ELR (cell line): Measurements from ENCODE around the gene RBMS3.
"Not testable (repeated sequence)": the region's sequence is repeated elsewhere in the genome, so short reads cannot be mapped to it uniquely, and the experiment has no call there.

Experiments used
- DNase-seq: peaks from one replicate; pipeline ENCODE4 v3.0.0-alpha.2; 2015; ENCODE audit warnings: low read depth

The RBMS3 gene

DNA sequence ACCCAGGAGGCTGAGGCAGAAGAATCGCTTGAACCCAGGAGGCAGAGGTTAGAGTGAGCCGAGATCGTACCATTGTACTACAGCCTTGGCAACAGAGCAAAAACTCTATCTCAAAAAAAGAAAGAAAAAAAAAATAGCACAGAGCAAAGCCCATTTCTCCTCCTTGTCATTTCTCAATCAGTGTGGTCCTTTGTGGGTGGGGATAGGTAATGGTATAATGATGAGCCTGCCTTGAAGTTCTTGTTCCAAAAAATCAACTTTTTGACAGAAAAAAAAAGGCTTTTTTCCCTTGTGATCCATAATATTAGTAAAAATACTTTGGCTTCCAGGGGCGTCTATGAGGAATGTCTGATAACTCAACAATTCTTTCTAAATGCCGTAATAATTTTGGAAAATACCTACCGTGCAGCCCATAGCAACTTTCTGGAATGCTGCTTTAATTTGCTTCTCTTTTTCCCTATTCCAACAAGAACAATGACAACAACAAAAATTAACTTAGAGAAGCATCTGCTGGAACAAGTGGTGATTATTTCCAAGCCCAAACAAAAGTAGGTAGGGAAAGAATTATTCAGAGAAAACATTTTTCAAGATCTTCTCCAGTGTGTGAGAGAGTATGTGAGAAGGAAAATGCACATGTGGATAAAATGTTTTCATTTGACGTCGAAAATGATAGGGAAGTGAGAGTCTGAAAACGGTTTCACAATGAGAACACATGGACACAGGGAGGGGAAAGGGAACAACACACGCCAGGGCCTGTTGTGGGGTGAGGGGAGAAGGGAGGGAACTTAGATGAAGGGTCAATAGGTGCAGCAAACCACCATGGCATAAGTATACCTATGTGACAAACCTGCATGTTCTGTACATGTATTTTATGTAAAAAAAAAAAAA is 337.8 kb downstream of the RBMS3 start:
- DNase-seq = no peak

DNA sequence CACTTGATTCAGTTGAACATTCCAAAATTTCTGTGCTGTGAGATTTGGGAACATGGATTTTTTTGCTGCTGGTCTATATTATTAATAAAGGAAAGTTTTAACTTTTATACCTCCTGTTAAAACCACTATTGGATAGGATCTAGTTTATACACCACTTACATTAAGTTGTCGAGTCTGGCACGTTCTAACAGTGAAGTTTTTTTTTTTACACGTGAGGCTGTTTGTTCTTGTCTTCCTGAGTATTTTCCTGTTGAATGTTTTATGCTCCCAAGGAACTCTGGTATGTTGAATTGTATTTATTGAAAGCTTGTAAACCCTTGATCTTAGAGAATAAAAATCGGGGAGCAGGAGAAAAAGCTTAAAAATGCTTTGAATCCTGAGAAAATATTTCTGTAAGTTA is 338.8 kb downstream of the RBMS3 start:
- no peak for DNase-seq

DNA sequence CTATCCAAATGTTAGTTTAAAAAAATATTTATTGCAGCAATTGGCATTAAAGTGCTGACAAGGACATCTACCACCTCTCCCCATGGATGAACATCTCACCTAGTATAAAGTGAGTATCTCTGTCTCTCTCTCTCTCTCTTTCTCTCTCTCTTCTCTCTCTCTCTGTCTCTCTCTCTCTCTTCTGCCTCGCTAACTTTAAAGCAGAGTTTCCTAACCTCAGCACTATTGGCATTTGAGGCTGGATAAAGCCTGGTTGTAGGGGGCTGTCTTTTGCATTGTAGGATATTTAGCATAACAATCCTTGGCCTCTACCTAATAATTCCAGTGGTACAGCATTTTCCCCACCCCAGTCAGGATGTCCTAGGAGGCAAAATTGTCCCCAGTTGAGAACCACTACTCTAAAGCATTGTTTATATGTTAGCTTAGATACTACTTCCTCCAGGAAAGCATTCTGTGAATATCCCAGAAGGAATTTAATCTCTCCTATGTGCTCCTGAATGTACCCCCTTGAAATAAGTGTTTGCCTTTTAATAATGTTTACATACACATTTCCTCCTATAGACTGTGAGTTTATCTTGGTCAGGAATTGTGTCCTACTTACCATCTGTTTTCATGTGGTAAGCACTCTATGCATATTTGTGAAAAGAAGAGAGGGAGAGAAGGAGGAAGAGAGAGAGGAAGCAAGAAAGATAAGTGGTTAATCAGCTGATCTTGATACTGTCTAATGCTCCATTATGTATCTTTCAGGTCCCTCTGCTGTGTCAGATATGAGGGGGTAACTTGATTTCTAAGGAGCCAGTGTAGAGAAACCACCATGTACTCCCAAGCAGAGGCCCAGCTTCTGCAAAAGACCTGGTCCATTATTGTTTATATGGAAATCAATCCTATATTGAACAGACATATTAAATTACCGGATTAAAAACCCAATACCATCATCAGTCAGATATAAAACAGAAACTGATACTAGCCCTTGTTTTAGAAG is 346.6 kb downstream of the RBMS3 start:
- DNase-seq = no peak

DNA sequence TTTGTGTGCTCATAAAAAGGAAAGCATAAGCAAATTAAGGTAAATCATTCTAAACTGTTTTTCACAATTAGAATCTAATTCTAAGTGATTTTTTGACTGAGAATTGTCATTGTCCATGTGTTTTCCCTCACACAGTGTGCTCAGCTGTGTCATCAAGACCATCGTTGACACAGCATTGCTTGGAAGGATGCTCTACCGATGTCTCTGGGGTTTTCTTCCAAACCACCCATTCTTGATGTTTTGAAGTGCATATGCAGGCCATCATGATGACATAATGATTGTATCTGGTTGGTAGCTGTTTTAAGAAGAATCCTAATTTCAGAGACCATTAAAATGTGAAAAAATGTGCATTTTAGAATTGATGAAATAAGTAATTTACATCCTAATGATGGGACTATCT is 347.9 kb downstream of the RBMS3 start:
- DNase-seq = no peak

DNA sequence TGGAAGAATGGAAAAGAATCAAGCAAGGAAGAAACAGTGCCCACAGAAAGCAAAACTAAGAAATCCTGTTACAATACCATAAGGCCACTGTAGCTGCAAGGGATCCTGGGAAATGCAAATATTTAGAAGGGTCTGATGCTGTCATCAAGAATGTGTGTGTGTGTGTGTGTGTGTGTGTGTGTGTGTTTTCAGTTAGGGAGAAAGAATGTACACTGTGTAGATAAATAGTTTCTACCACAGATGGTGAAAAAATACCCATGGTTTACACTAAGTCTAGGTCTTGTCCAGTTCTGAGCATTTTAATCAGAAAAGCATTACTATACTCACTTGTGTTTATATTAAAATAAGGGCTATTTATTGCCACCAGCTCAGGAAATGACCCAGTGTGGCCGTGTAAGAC is 355.0 kb downstream of the RBMS3 start:
- DNase-seq = no peak

DNA sequence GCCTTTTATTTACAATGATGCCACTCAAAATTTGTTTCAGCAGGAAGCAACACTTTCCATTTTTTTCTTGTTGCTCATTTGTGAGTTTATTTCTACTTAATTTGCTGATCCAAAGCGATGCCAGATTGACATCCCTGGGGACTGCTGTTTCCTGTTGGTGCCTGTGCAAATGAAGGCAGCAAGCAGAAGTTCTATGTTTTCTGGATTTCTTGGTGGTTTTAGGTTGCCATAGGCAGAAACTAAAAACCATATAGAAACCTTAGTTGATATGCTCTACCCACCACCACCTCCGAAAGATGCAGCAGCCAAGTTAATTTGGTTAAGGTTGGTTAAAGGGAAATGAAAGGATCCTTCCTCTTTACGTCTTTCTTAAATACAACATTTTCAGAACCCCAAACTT is 356.2 kb downstream of the RBMS3 start:
- no peak for DNase-seq

DNA sequence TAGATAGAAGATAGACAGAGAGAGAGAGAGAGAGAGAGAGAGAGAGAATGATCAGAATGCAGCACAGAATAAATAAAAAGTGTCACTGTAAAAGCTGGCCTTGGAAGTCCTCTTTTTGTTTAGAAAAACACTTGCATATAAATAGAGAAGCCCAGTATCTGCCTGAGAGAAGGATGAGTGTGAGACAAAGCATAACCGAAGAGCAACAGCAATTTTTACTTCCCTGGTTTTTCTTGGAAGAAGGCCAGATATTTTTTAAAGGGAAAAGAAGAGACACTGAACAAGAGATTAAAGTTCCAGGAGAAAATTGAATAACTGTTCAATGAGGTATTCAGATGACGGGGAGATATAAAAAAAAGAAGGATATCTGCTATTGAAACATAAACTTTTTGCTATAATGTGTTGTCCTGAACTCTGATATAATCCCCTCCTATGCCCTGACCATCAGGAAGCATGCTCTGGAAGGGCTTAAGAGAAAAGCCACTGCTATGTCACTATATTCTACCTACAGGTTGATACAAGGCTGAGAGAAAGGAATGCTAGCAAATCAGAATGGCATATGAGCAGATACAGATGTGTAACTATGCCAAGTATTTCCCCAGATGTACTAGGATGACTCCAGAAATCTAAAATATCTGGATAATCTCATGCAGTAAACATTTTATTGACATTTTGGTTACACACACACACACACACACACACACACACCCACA is 358.9 kb downstream of the RBMS3 start:
- DNase-seq = no peak

DNA sequence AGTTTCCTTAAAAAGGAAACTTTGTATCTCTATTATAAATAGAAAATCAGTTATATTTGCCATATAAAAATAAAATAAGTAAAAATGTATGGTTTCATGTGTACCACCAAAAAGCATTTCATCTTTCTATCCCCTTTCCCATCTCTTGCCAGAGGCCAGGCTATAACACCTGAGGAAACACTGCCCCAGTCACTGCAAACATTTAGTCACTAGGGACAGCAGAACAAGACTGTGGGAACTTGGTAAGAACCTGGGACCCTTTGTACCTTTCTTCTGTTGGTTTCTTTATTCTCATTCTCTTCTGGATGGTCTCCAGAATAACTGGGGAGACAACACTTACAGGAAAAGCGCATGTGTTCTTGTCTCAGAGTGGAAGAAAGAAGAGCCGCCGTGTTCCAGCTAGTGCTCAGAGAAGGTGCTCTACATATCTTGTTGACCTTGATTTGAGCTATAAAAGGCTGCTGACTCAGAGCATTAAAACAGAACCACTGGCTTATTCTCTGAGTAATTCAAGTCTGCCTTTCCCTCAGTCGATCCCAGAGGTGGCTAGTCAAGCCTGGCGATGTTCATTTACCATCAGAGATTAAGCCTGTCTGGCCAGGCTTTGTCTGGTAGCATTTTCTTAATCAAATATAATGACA is 361.6 kb downstream of the RBMS3 start:
- DNase-seq = peak; percentile 27

DNA sequence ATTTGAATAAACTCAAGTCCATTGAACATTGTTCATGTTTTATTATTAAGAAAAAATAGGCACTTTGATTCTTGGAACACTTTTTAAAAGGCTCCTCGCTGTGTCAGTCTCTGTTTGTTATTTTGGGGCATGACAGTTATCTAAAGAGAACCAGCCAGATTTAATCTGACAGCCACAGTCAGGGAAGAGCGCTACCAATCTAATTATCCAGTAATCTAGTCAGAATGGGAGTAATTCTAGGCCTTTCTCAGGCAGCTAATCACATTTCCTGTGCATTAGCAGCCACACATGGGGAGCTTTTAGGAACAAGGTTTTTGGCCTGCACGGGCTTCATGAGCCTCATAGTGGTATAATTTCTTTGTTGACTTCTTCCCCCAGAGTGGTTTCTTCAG is 362.2 kb downstream of the RBMS3 start:
- DNase-seq = no peak

DNA sequence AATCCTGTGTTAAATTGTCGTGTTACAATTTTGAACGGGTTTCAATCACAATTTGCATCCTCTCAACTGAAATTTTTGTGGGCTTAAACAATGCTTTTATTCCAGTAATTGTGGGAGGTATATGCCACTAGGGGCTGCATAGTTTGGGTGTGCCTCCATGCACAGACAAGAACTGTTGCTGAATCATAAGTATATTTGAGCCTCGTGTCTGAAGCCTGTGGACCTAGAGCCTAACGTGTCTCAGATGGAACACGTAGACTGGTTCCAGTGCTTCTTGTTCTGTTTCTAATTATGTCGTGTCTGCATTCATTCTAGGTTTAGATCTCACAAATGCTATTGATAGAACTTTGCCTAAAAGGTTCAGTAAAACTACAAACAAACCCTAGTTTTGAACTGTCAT is 363.4 kb downstream of the RBMS3 start:
- no peak for DNase-seq

DNA sequence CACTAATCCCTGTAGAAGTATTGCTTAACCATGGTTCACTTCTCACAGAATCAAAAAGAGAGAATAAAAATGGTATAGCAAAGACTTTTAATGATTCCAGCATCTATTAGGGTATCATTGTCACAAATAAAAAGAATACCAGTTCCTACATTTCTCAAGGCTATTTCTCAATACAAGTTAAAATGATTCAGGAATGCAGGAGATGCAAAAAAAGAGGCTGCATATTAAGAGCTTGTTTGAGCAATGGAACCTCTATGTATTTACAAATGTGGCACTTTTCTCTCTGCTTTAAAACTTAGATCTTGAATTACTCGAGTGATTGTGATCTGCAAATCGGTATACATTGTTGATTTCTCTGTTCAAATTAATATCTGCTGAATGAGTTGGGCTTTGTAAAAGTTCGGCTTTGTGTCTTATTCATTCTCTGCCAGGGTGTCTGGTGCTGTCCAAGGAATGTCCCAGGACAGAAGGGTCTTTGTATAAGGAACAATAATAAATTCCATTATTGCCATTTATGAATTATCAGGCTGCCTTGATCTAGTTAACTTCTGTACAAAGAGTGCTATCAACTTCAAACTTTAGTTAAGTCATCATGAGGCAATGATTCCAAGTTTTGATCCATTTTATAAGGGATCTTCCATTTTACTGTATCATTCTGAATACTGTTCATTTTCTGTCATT is 364.2 kb downstream of the RBMS3 start:
- no peak for DNase-seq

DNA sequence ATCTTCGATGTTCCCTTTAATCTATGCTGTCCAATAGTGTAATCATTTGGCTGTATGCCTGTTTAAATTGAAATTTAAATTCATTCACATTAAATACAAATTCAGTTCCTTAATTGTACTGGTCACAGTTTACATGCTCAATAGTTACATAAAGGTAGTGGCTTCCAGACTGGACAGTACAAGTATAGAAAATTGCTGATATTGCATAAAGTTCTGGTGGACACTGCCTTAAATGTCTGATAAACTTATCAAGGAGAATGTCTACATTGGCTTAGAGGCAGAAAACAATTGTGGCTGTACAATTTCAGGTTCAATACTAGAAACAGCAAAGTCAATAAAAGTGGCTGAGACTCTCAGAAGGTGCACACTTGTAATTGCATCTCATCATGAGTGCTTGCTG is 365.2 kb downstream of the RBMS3 start:
- no peak for DNase-seq

DNA sequence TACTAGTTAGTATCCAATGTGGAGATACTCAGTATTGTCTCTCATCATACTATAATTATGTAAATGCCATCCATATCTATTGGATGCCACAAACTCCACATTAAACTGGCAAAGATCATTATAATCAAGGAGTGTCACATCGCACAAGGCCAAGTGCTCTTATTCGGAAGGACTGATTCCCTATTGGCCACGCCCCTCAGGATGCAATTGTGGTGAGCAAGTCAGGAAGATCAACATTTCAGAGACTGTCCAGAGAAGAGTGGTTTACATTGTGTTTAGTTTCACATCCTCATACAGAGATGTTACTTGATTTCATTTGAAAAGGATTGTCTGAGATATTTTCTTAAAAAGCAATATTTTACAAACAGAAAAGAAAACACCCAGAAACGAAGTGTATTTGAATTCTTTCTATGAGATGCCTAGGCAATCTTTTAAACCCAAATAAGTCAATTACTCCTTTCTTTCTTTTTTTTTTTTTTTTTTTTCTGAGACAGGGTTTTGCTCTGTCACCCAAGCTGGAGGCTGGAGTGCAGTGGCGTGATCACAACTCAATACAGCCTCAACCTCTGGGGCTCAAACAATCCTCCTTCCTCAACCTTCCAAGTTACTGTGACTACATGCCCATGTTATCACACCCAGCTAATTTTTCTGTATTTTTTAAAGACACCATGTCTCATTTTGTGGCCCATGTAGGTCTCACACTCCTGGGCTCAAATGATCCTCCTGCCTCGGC is 369.1 kb downstream of the RBMS3 start:
- DNase-seq = peak; percentile 54

DNA sequence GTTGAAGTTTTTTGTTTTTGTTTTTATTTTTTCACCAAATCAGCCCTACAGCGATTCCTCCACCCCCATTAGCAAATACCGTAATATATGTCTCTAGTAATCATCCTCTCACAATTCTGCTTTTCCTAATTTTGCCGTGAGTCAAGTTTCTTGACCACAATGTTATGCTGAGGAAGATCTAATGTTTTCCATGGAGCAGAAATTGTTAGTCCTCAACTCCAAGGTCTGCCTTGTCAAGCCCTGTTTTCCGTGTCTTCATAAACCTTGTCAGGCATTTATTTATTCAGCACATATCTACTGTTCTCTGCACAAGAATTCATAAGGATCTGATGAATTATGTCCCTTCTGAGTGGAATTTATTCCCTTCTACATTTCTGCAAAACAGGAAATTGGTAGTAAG is 372.8 kb downstream of the RBMS3 start:
- DNase-seq = no peak

DNA sequence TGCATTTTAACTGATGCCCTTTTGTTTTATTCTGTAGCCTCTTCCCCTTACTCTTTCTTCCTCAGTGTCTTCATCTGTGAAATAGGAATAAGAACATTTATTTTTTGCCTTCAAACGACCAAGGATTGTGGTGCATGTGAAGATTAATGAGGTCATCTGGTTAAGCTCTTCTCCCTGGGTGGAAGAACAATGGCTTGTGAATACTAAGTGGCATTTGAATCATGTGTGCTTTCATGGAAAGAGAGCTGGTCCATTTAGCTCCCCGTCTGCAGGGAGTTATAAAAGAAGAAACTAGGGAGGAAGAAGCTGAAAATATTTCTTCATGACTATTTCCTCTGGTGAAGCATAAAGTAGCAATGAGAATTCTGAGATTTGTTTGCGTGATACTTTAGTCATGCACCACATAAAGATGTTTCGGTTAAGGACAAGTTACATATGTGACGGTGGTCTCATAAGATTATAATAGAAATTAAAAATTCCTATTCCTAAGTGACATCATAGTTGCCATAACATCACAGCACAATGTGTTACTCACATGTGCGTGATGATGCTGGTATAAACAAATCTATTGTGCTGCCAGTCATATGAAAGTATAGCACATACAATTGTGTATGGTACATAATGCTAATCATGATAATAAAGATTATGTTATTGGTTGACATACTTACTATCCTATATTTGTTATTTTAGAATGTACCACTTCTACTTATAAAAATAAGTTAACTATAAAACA is 374.3 kb downstream of the RBMS3 start:
- DNase-seq = no peak

DNA sequence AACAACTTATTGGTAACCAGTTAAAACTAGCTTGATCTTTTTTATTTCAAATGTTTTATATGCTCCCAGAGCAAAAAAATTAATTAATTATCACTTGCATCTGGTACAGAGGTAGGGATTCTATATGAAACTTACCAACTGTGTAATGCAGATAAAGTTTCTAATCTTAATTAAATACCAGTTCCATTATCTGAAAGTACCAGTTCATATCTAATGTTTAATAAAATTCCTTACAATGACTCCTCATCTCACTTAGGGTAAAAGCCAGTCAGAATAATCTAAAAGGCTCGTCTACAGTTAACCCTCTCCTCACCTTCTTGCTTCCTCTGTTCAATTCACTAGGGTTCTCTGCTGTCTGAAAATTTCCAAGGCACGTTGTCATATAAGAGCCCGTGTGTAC is 384.8 kb downstream of the RBMS3 start:
- DNase-seq = no peak

DNA sequence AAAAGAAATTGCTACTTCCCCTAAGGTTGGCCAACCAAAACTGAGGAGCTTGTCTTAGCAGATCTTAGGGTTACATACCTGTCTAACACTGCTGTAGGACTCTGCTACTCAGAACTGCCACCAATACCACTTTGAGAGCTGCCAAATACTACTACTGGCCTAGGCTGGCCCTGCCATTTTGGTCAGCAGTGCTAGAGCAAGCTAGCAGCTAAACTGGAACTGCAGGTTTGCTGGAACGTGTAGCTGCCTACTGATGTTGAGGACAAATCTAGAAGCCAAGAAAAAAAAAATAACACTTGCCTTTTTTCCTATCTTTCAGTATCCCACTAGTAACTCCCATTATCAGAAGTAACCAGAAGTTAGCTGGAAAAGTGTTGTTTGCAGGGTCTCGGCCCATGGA is 387.4 kb downstream of the RBMS3 start:
- no peak for DNase-seq

DNA sequence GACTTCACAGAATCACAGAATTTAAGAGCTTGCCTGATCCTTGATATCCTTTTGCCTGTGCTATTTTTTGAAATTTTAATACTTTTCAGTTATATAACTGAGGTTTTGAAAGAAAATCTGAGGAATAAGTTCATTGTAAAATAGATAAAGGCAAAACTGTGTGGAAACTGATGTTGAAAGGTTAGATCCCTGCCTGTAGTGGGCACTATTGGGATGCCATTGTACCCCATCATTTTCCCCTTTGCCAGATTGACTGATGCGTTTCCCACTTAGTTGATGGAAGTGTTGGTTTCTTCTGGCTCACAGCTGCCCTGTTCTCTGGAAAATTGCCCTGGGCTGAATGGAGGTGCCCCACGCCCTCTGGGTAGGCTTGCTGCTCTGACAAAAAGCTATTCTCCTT is 387.9 kb downstream of the RBMS3 start:
- DNase-seq = no peak

DNA sequence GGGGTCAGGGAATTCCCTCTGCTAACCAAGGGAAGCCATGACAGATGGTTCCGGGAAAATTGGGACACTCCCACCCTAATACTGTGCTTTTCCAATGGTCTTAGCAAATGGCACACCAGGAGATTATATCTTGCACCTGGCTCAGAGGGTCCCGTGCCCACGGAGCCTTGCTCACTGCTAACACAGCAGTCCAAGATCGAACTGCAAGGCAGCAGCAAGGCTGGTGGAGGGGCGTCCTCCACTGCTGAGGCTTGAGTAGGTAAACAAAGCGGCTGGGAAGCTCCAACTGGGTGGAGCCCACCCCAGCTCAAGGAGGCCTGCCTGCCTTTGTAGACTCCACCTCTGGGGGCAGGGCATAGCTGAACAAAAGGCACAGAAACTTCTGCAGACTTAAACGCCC is 389.6 kb downstream of the RBMS3 start:
- not testable (repeated sequence) for DNase-seq

DNA sequence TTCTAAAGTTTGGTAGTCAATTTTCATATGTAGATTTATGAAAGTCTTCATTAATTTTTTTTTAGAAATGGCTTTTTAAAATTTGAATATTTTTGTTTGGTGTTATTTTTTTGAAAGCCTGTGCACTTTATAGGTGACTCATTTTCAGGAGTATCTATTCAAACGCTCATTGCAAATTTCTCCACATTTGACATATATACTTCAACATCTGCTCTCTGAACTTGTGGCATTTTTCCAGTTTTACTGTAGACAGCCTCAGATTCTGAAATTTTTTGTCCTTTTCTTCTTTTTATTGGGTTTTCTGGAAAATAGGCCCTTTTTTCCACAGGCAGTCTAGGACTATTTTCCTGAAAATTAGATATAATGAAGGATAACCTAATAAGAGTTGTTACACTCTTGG is 396.6 kb downstream of the RBMS3 start:
- no peak for DNase-seq
